Measurements from ENCODE around the gene POLR2J. TPM values are rescaled to one million over a fixed set of nuclear protein-coding genes. Genes with fewer than 3 reads are reported as not detected.

POLR2J gene
- total and polyA plus RNA-seq, 5 donors: 51.0 to 176 (median 62.3) TPM

Small RNA genes lying within 50 kb of the gene (microRNA-seq; reads per million reads assigned to microRNA genes)
- gene MIR4467 (0 reads per million in 2 donors), gene MIR5090 (0.54 to 2.1 reads per million in 2 donors)

Other genes starting within 250 kb of the POLR2J start
- gene SH2B2, start 192.1 kb downstream of the POLR2J start, total RNA-seq: 1 to 10 TPM in 2 of 4 donors, under 1 TPM in 2; 0.49 to 2.8 (median 1.2) TPM
- gene SH2B2, start 192.1 kb downstream of the POLR2J start, polyA plus RNA-seq: 0.84 TPM
- gene SPDYE6, start 122.5 kb downstream of the POLR2J start, total RNA-seq: not detected
- 0.18 TPM for gene SPDYE6, start 122.5 kb downstream of the POLR2J start, polyA plus RNA-seq
- 10 to 100 TPM; 14.6 to 20.5 (median 15.3) TPM for gene PRKRIP1, start 82.6 kb downstream of the POLR2J start, total RNA-seq
- 17.7 TPM for gene PRKRIP1, start 82.6 kb downstream of the POLR2J start, polyA plus RNA-seq
- gene ORAI2, start 45.3 kb downstream of the POLR2J start, total RNA-seq: 1 to 10 TPM; 3.6 to 7.4 (median 4.8) TPM
- gene ORAI2, start 45.3 kb downstream of the POLR2J start, polyA plus RNA-seq: 2.9 TPM
- gene ALKBH4, start 14.1 kb downstream of the POLR2J start, total RNA-seq: 1 to 10 TPM; 7.6 to 9.2 (median 8.3) TPM
- 7.3 TPM for gene ALKBH4, start 14.1 kb downstream of the POLR2J start, polyA plus RNA-seq
- gene LRWD1, start 13.9 kb downstream of the POLR2J start, total RNA-seq: 10 to 100 TPM in 3 of 4 donors, 1 to 10 TPM in 1; 9.7 to 14.2 (median 11.0) TPM
- gene LRWD1, start 13.9 kb downstream of the POLR2J start, polyA plus RNA-seq: 8.5 TPM
- gene RASA4B, start 38.9 kb upstream of the POLR2J start, total RNA-seq: 10 to 100 TPM in 2 of 4 donors, 1 to 10 TPM in 2; 3.8 to 12.8 (median 9.4) TPM
- gene RASA4B, start 38.9 kb upstream of the POLR2J start, polyA plus RNA-seq: 5.8 TPM
- 1 to 10 TPM; 3.4 to 8.3 (median 7.2) TPM for gene UPK3BL2, start 64.8 kb upstream of the POLR2J start, total RNA-seq
- gene UPK3BL2, start 64.8 kb upstream of the POLR2J start, polyA plus RNA-seq: 2.7 TPM
- not detected for gene SPDYE2, start 72.3 kb upstream of the POLR2J start, total RNA-seq
- gene SPDYE2, start 72.3 kb upstream of the POLR2J start, polyA plus RNA-seq: 0.09 TPM
- gene POLR2J3, start 93.7 kb upstream of the POLR2J start, total RNA-seq: 10 to 100 TPM; 10.2 to 17.3 (median 12.3) TPM
- 54.8 TPM for gene POLR2J3, start 93.7 kb upstream of the POLR2J start, polyA plus RNA-seq
- 10 to 100 TPM; 10.5 to 27.2 (median 22.7) TPM for gene RASA4, start 137.8 kb upstream of the POLR2J start, total RNA-seq
- 14.2 TPM for gene RASA4, start 137.8 kb upstream of the POLR2J start, polyA plus RNA-seq
- 10 to 100 TPM in 2 of 4 donors, 1 to 10 TPM in 2; 5.1 to 22.6 (median 9.9) TPM for gene UPK3BL1, start 163.9 kb upstream of the POLR2J start, total RNA-seq
- 24.2 TPM for gene UPK3BL1, start 163.9 kb upstream of the POLR2J start, polyA plus RNA-seq
- not detected for gene SPDYE2B, start 171.4 kb upstream of the POLR2J start, total RNA-seq
- gene SPDYE2B, start 171.4 kb upstream of the POLR2J start, polyA plus RNA-seq: not detected
- gene POLR2J2, start 192.7 kb upstream of the POLR2J start, total RNA-seq: 1 to 10 TPM; 3.5 to 5.1 (median 4.1) TPM
- gene POLR2J2, start 192.7 kb upstream of the POLR2J start, polyA plus RNA-seq: 2.8 TPM

All from right cardiac atrium (tissue), 5 donors.